Mesothelial cell of epicardium (in vitro differentiated cells): ENCODE measurements around the gene PRPF31. TPM values are rescaled to one million over a fixed set of nuclear protein-coding genes. Genes with fewer than 3 reads are reported as not detected.

ENCODE experiments used
- DNase-seq, 2 experiments: peaks; one replicate each; pipeline ENCODE4 v3.0.0; 2021; ENCODE audit warnings: low spot score in 2 of 2; ENCODE audit not compliant: unreplicated experiment in 2 of 2
- H3K27ac Mint-ChIP-seq: 2 replicates; pipeline ENCODE4 v1.8.0; 2021; ENCODE audit warnings: mixed read lengths
- H3K27me3 Mint-ChIP-seq: 2 replicates; pipeline ENCODE4 v1.8.0; 2021; ENCODE audit warnings: low read depth, mixed read lengths
- H3K36me3 Mint-ChIP-seq: 2 replicates; pipeline ENCODE4 v1.8.0; 2021; ENCODE audit warnings: mixed read lengths
- H3K4me1 Mint-ChIP-seq: 2 replicates; pipeline ENCODE4 v1.8.0; 2021; ENCODE audit warnings: mixed read lengths
- H3K4me3 Mint-ChIP-seq: 2 replicates; pipeline ENCODE4 v1.8.0; 2021; ENCODE audit warnings: mild to moderate bottlenecking, moderate library complexity, mixed read lengths
- H3K9me3 Mint-ChIP-seq: 2 replicates; pipeline ENCODE4 v1.8.0; 2021; ENCODE audit warnings: mixed read lengths
- CTCF ChIP-seq: fragments of 200-600 bp; sonication (generic); IDR thresholded peaks from one replicate; pipeline ENCODE4 v1.5.0; 2021; ENCODE audit warnings: antibody characterized with exemption; ENCODE audit not compliant: unreplicated experiment
- total RNA-seq: library from RNA; stranded (reverse); gene quantifications from 3 replicates; pipeline ENCODE4 v1.2.1, GENCODE V29; 2021

Gene PRPF31
- total RNA-seq, 1 donor from 2014 or later: 80.6 TPM

- Mint-ChIP-seq H3K4me1 (peaks cover 23% of the 10 kb centered on the region), H3K36me3 (peaks cover 8% of the 10 kb centered on the region), H3K9me3 (no peaks in the 10 kb centered on the region), H3K4me3 (peak overlapping the region; percentile 90), H3K27ac (peak overlapping the region; percentile 94), H3K27me3 (peaks cover 8% of the 10 kb centered on the region)
- DNase-seq: no peak
- TF ChIP-seq CTCF: no peak
These were observed 23.1 kb downstream of the PRPF31 start for GRCh38 chr19:54138489-54139256.

- Mint-ChIP-seq H3K9me3 (no peaks in the 10 kb centered on the region), H3K4me1 (peaks cover 16% of the 10 kb centered on the region), H3K27ac (no peak overlapping the region), H3K36me3 (peaks cover 28% of the 10 kb centered on the region), H3K27me3 (peaks cover 3% of the 10 kb centered on the region), H3K4me3 (no peak overlapping the region)
- no peak for TF ChIP-seq CTCF
- no peak for DNase-seq
These were observed 25.8 kb downstream of the PRPF31 start for GRCh38 chr19:54141356-54141755.

GRCh38 chr19:54142166-54142780, 26.7 kb downstream of the PRPF31 start:
- TF ChIP-seq CTCF: no peak

GRCh38 chr19:54145541-54146158, 30.1 kb downstream of the PRPF31 start:
- Mint-ChIP-seq H3K27me3 (no peaks in the 10 kb centered on the region), H3K4me3 (no peak overlapping the region), H3K9me3 (no peaks in the 10 kb centered on the region), H3K4me1 (peaks cover 1% of the 10 kb centered on the region), H3K36me3 (peaks cover 50% of the 10 kb centered on the region), H3K27ac (no peak overlapping the region)
- TF ChIP-seq CTCF: no peak
- DNase-seq: no peak

More at GRCh38 chr19:54142166-54142780, 26.7 kb downstream of the PRPF31 start:
- DNase-seq: no peak
- no peaks in the 10 kb centered on the region for H3K9me3 Mint-ChIP-seq
- peaks cover 36% of the 10 kb centered on the region for H3K36me3 Mint-ChIP-seq
- H3K27me3 Mint-ChIP-seq: peaks cover 1% of the 10 kb centered on the region
- peak overlapping the region; percentile 43 for H3K27ac Mint-ChIP-seq
- H3K4me1 Mint-ChIP-seq: peaks cover 13% of the 10 kb centered on the region
- no peak overlapping the region for H3K4me3 Mint-ChIP-seq

- Mint-ChIP-seq H3K27ac (no peak overlapping the region), H3K4me1 (no peaks in the 10 kb centered on the region), H3K36me3 (peaks cover 57% of the 10 kb centered on the region), H3K27me3 (no peaks in the 10 kb centered on the region), H3K4me3 (no peak overlapping the region), H3K9me3 (no peaks in the 10 kb centered on the region)
- TF ChIP-seq CTCF: no peak
- DNase-seq: no peak
These were observed 32.1 kb downstream of the PRPF31 start for GRCh38 chr19:54147676-54148075.
